AG04450 (cell line): ENCODE measurements around the gene ASIC3. TPM values are rescaled to one million over a fixed set of nuclear protein-coding genes. Genes with fewer than 3 reads are reported as not detected.

Experiments used
- CTCF ChIA-PET: fragments of 300-600, 350-600 bp; formaldehyde crosslinking; extraction: SDS; loops from one replicate; lab custom pipeline; 2022; ENCODE audit warnings: antibody characterized with exemption, inconsistent platforms; lab: Charles Lee
- POLR2A ChIA-PET: fragments of 350-600 bp; formaldehyde crosslinking; extraction: SDS; loops from one replicate; lab custom pipeline; 2021; ENCODE audit warnings: antibody characterized with exemption, inconsistent platforms; lab: Yijun Ruan, JAX
- DNase-seq: peaks from one replicate; pipeline ENCODE4 v3.0.0-alpha.2; 2011; ENCODE audit warnings: low read depth, low spot score
- H3K27ac ChIP-seq: one replicate; pipeline ENCODE4 v1.5.1; 2012; ENCODE audit warnings: low read depth, low read length, control low read depth
- H3K27me3 ChIP-seq: one replicate; pipeline ENCODE4 v1.6.0; 2012; ENCODE audit warnings: low read length; ENCODE audit not compliant: control insufficient read depth, insufficient read depth
- H3K4me3 ChIP-seq: 2 replicates; pipeline ENCODE4 v1.5.1; 2011; ENCODE audit warnings: mild to moderate bottlenecking, low read depth, low read length, control low read depth
- H3K9me3 ChIP-seq: 2 replicates; pipeline ENCODE4 v1.5.1; 2012; ENCODE audit warnings: low read length; ENCODE audit not compliant: control insufficient read depth, insufficient read depth
- polyA plus RNA-seq: library from polyadenylated mRNA; depleted of rRNA; stranded (reverse); fragments of >200 nt; gene quantifications from 2 replicates; pipeline ENCODE4 v1.2.3, GENCODE V29; 2011
- TF ChIP-seq, protein P1 (sequence below): IDR thresholded peaks from 2 replicates; pipeline ENCODE4 v1.5.1; 2011; ENCODE audit warnings: low read depth, low read length, control low read depth, inconsistent platforms

Gene ASIC3
- polyA plus RNA-seq, 1 experiment: 0.07 TPM

GRCh38 chr7:151094675-151095074, 46.3 kb downstream of the ASIC3 start:
- H3K9me3 ChIP-seq: no peaks in the 10 kb centered on the region
- POLR2A ChIA-PET: interaction anchor here (0.5 kb wide), 1 partner anchor 11 kb away, joined by 8 read pairs; no protein-coding TSS in a partner anchor

DNA sequence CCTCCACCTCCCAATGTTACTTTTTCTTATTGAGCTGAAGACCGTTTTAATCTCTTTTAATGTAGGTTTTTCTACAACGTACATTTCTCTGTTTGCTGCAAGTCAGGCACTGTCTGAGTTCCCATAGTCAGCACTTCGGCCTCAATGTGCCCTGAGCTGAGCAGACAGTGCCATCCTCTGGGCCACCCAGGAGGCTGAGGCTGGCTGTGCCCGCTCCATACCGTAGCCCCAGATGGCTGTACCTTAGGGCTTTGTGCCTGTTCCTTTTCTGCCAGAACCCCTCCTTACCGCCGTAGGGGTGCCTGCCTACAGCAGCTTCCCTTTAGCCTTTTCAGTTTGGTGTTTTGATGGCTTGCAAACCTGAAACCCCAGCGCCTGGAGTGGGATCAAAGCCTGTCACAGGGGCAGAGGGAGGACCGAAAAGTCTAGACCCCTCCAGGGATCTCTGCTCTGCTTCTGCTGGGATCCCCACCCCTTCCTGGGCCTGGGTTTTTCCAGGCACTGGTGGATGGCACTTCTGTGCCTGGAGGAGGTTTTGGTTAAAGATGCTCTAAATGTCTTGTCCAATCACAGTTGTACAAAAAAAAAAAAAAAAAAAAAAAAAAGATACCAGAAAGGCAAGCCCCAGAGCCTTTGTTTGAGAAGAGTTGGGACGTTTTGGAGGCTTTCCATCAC, 46.9 kb downstream of the ASIC3 start:
- TF ChIP-seq, protein P1, sequence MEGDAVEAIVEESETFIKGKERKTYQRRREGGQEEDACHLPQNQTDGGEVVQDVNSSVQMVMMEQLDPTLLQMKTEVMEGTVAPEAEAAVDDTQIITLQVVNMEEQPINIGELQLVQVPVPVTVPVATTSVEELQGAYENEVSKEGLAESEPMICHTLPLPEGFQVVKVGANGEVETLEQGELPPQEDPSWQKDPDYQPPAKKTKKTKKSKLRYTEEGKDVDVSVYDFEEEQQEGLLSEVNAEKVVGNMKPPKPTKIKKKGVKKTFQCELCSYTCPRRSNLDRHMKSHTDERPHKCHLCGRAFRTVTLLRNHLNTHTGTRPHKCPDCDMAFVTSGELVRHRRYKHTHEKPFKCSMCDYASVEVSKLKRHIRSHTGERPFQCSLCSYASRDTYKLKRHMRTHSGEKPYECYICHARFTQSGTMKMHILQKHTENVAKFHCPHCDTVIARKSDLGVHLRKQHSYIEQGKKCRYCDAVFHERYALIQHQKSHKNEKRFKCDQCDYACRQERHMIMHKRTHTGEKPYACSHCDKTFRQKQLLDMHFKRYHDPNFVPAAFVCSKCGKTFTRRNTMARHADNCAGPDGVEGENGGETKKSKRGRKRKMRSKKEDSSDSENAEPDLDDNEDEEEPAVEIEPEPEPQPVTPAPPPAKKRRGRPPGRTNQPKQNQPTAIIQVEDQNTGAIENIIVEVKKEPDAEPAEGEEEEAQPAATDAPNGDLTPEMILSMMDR: no peak
- Histone ChIP-seq H3K9me3 (no peaks in the 10 kb centered on the region), H3K4me3 (no peak overlapping the region), H3K27me3 (no peaks in the 10 kb centered on the region), H3K27ac (no peak overlapping the region)
- POLR2A ChIA-PET: interaction anchor here (0.5 kb wide), 1 partner anchor 10 kb away, joined by 8 read pairs; no protein-coding TSS in a partner anchor
- CTCF ChIA-PET: interaction anchor here (1.0 to 3.2 kb wide), 3 partner anchors 16 to 149 kb away, joined by 3 to 19 read pairs (median 9); no protein-coding TSS in a partner anchor
- no peak for DNase-seq

More at GRCh38 chr7:151094675-151095074, 46.3 kb downstream of the ASIC3 start:
- CTCF ChIA-PET: interaction anchor here (0.7 to 3.2 kb wide), 4 partner anchors 16 to 149 kb away, joined by 3 to 19 read pairs (median 6); no protein-coding TSS in a partner anchor
- Histone ChIP-seq H3K4me3 (no peak overlapping the region), H3K27ac (no peak overlapping the region), H3K27me3 (no peaks in the 10 kb centered on the region)
- TF ChIP-seq, protein P1: no peak
- no peak for DNase-seq

DNA sequence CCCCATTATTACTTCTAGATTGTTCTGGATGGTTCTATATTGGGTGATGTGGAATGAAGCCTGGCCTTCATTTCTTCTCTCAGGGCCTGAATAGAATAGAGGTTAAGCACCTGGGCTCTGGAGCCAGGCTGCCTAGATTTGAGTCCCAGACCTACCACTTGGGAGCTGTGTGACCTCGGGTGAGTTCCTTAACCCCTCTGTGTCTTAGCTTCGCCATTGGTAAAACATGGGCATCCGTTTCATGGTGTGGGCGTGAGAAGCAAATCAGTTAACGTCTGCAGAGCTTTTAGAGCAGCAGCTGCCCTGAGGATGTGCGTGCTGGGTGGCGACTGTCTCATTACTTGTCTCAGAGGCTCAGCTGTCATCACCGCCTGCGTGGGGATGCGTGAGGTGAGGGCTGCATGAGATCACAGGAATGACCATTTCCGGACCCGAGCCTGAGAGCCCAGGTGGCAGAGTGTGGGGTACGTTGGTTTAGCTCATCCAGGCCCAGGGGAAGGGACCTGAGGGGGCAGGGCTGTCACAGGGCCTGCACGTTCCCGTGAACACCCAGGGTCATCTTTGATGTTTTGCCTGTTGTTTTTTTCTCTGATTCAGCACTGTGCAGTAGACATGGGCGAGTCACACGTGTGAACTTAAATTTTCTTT, 47.6 kb downstream of the ASIC3 start:
- Histone ChIP-seq H3K4me3 (no peak overlapping the region), H3K9me3 (no peaks in the 10 kb centered on the region), H3K27ac (no peak overlapping the region), H3K27me3 (no peaks in the 10 kb centered on the region)
- TF ChIP-seq, protein P1: no peak
- DNase-seq: no peak
- ChIA-PET POLR2A (interaction anchor here (0.6 kb wide), 1 partner anchor 11 kb away, joined by 4 read pairs; no protein-coding TSS in a partner anchor), CTCF (interaction anchor here (3.2 kb wide), 1 partner anchor 15 kb away, joined by 19 read pairs; no protein-coding TSS in a partner anchor)

GRCh38 chr7:151099486-151100211, 51.3 kb downstream of the ASIC3 start:
- no peak for DNase-seq
- no peaks in the 10 kb centered on the region for H3K9me3 ChIP-seq
- H3K27me3 ChIP-seq: no peaks in the 10 kb centered on the region
- CTCF ChIA-PET: interaction anchor here (0.6 kb wide), 1 partner anchor 42 kb away, joined by 6 read pairs; no protein-coding TSS in a partner anchor
- H3K27ac ChIP-seq: no peak overlapping the region
- no peak overlapping the region for H3K4me3 ChIP-seq
- POLR2A ChIA-PET: no interaction called here
- TF ChIP-seq, protein P1: no peak
